Activated CD4-positive, alpha-beta T cell treated with anti-CD3 and anti-CD28 coated beads, Interleukin-2, amount 10 ng/mL, durations not matched to agents 24 days and 14 days (primary cell): ENCODE measurements around the gene HSPA12B. TPM values are rescaled to one million over a fixed set of nuclear protein-coding genes. Genes with fewer than 3 reads are reported as not detected.
A peak's percentile ranks its signal among the peaks of the same experiment; 100 is the strongest.

ENCODE experiments used
- DNase-seq: peaks from one replicate; pipeline ENCODE4 v3.0.0; 2022
- H3K27ac Mint-ChIP-seq: one replicate; pipeline ENCODE4 v1.8.0; 2022; ENCODE audit warnings: mild to moderate bottlenecking, mixed read lengths
- H3K27me3 Mint-ChIP-seq: one replicate; pipeline ENCODE4 v1.8.0; 2022; ENCODE audit warnings: mixed read lengths
- H3K36me3 Mint-ChIP-seq: one replicate; pipeline ENCODE4 v1.8.0; 2022; ENCODE audit warnings: low read depth, mild to moderate bottlenecking, mixed read lengths
- H3K4me1 Mint-ChIP-seq: one replicate; pipeline ENCODE4 v1.8.0; 2021; ENCODE audit warnings: mixed read lengths
- H3K4me3 Mint-ChIP-seq: one replicate; pipeline ENCODE4 v1.8.0; 2022; ENCODE audit warnings: mild to moderate bottlenecking, moderate library complexity, mixed read lengths
- H3K9me3 Mint-ChIP-seq: one replicate; pipeline ENCODE4 v1.8.0; 2021; ENCODE audit warnings: mixed read lengths
- intact Hi-C: fragments of 100-400 bp; cut with micrococcal nuclease; formaldehyde crosslinking; loops from one replicate; pipeline ENCODE4 v1.15.1; 2023
- total RNA-seq: library from RNA; stranded (reverse); gene quantifications from 2 replicates; pipeline ENCODE4 v1.2.3, GENCODE V29; 2022

Gene HSPA12B
- total RNA-seq, 1 donor from 2014 or later: not detected

DNA sequence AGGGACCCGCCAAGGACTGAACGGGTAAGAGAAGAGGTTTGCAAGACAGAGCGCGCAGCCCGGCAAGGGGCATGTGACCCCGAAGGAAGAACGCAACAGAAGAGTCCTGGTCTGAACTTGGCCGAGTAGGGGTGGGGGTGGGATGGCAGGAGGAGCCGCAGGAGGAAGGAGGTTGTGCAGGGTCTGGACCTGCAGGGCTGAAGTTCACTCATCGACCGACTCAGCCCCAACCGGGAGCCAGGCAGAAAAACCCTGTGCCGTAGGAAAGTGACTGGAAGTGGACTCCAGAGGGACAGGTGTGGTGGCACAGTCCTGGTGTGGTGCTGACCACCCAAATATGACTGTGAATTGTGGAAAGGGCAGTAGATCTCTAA lies 19.9 kb downstream of the HSPA12B start:
- H3K36me3 Mint-ChIP-seq: peaks cover 4% of the 10 kb centered on the region
- no peaks in the 10 kb centered on the region for H3K9me3 Mint-ChIP-seq
- intact Hi-C loops: loop anchor here (2.0 to 5.0 kb wide), 2 partner anchors 16 to 70 kb away; partner anchors contain the start of gene AP5S1
- H3K4me3 Mint-ChIP-seq: peak overlapping the region; percentile 19
- peaks cover 2% of the 10 kb centered on the region for H3K27me3 Mint-ChIP-seq
- DNase-seq: no peak
- H3K27ac Mint-ChIP-seq: peak overlapping the region; percentile 45
- peaks cover 8% of the 10 kb centered on the region for H3K4me1 Mint-ChIP-seq

DNA sequence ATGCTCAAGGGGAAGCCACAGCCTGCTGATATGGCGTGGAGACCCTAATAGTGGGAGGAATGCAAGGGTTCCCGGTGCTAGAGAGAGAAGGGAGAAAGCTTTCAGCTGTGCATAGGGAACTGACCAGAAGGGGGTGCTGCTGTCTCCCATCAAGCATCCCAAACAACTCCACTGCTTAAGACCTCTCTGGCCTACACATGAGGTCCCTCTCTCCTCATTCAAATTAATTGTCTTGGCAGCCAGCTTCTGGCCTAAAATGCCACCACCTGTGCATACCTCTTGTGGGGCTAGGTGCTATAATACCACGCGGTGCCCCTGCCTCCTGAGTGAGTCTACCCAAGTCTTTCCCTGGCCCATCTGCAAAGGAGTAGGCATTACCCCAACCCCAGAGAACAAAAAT lies 20.6 kb downstream of the HSPA12B start:
- no peaks in the 10 kb centered on the region for H3K9me3 Mint-ChIP-seq
- H3K4me1 Mint-ChIP-seq: peaks cover 8% of the 10 kb centered on the region
- no peak overlapping the region for H3K27ac Mint-ChIP-seq
- peaks cover 9% of the 10 kb centered on the region for H3K36me3 Mint-ChIP-seq
- no peak overlapping the region for H3K4me3 Mint-ChIP-seq
- intact Hi-C loops: loop anchor here (2.0 to 5.0 kb wide), 2 partner anchors 16 to 69 kb away; partner anchors contain the start of gene AP5S1
- peaks cover 1% of the 10 kb centered on the region for H3K27me3 Mint-ChIP-seq
- peak; percentile 88 for DNase-seq

DNA sequence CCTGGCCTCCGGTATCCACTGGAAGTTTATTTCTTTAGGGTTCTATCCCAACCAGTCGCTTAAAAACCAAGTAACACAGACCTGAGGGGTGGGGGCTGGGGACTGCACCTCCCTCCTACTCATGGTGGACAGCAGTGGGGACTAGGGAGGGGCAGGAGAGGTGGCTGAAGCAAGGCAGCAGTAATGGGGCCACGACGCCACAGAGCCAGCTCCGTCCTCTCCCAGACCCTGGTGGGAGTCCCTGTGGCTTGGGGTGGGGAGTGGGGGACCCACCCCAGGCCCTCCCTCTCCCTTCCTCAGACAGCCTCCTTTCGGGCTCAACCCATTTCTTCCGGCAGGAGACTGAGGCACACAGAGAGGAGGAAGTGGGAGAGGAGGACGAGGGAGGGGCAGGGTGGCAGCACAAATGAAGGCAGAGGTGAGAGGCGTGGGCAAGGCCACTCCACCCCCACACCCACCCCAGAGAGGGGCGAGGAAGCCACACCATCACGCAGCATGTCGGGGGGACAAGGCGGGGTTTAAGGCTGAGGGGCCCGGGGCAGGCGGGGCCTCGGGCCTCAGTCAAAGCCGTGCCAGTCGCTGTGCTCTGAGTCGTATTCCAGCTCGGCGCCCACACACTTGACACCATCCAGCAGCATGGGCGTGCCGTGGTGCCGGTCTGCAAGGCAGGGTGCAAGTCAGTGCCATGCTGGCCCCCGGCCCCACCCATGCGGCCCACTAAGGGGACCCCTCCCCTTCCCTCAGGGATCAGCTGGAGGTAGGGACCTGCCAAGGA lies 21.2 kb downstream of the HSPA12B start:
- H3K4me1 Mint-ChIP-seq: peaks cover 8% of the 10 kb centered on the region
- no peak overlapping the region for H3K27ac Mint-ChIP-seq
- intact Hi-C loops: loop anchor here (2.0 to 5.0 kb wide), 2 partner anchors 15 to 69 kb away; partner anchors contain the start of gene AP5S1

DNA sequence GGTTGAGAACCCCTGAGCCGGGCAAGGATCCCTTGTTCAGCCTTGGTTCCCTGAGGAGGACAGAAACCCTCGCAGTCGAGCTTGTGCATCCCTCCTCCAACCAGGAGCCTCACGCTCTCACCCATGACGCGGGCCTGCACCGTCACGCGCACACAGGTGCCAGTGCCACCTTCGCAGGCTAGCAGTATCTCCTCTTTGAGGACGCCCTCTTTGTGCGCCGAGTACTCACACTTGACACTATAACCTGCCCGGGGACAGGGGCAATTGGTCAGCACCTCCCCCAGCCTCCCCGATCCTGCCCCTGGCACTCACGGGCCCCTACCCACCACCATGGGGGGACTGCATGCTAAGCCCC lies 21.8 kb downstream of the HSPA12B start:
- no peaks in the 10 kb centered on the region for H3K9me3 Mint-ChIP-seq
- no peak for DNase-seq
- no peak overlapping the region for H3K4me3 Mint-ChIP-seq
- peaks cover 8% of the 10 kb centered on the region for H3K4me1 Mint-ChIP-seq
- peaks cover 10% of the 10 kb centered on the region for H3K36me3 Mint-ChIP-seq
- H3K27me3 Mint-ChIP-seq: no peaks in the 10 kb centered on the region
- intact Hi-C loops: loop anchor here (5.0 kb wide), 1 partner anchor 68 kb away; the partner anchor contains the start of gene AP5S1
- no peak overlapping the region for H3K27ac Mint-ChIP-seq

More for the DNA sequence above, 21.2 kb downstream of the HSPA12B start:
- DNase-seq: no peak
- no peak overlapping the region for H3K4me3 Mint-ChIP-seq
- H3K9me3 Mint-ChIP-seq: no peaks in the 10 kb centered on the region
- H3K36me3 Mint-ChIP-seq: peaks cover 10% of the 10 kb centered on the region
- H3K27me3 Mint-ChIP-seq: peaks cover under 1% of the 10 kb centered on the region

DNA sequence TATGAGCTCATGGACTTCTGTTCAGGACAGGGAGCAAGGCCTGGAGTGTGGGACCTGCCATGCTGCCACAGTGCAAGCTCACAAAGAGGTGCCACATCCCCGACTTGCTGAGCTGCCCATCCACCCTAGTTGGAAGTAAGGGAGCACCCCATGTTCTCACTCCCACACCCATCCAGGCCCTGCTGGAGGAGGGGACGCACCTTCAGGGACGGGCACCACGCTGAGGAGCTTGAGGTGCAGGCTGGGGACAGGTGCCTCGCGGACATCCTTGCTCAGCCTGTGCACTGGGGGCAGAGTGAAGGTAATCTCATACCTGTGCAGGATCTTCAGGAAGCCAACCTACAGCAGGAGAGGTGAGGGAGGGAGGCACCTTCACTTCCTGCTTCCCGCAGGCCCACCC lies 22.8 kb downstream of the HSPA12B start:
- Mint-ChIP-seq H3K27me3 (no peaks in the 10 kb centered on the region), H3K27ac (no peak overlapping the region), H3K9me3 (no peaks in the 10 kb centered on the region), H3K4me1 (peaks cover 8% of the 10 kb centered on the region), H3K4me3 (no peak overlapping the region), H3K36me3 (peaks cover 10% of the 10 kb centered on the region)
- intact Hi-C loops: no loop called here
- no peak for DNase-seq

DNA sequence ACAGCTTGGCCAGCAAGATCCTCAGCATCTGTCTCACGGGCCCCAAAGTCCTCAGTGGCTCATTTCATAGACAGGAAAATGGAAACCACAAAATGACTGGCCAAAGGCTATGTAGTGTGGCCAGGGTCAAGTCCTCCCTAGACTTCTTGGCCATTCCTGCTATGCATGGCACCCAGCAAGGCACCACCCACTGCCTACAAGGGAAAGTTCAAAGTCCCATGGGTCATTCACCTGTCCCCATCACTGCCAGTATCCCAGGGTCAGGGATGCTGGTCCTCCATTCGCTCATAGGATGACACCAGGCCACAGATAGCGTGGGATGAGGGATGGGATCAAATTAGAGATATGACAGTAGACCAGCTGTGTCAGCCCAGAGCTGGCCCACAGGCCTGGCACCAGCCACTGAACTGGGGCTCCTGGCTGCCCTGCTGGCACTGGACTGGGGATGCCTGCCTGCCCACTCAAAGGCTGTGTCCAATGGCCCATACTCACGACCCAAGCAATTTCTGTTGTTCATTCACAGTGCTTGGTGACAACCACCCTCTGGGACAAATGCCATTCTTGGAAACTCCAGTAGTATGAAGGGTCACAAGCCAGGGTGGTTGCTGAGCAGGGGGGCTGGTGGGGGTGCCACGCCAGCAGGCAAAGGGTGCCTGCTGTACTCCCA lies 23.5 kb downstream of the HSPA12B start:
- no peaks in the 10 kb centered on the region for H3K9me3 Mint-ChIP-seq
- peaks cover 9% of the 10 kb centered on the region for H3K36me3 Mint-ChIP-seq
- no peak for DNase-seq
- intact Hi-C loops: no loop called here
- no peaks in the 10 kb centered on the region for H3K27me3 Mint-ChIP-seq
- H3K4me1 Mint-ChIP-seq: peaks cover 7% of the 10 kb centered on the region
- H3K4me3 Mint-ChIP-seq: no peak overlapping the region
- H3K27ac Mint-ChIP-seq: no peak overlapping the region

DNA sequence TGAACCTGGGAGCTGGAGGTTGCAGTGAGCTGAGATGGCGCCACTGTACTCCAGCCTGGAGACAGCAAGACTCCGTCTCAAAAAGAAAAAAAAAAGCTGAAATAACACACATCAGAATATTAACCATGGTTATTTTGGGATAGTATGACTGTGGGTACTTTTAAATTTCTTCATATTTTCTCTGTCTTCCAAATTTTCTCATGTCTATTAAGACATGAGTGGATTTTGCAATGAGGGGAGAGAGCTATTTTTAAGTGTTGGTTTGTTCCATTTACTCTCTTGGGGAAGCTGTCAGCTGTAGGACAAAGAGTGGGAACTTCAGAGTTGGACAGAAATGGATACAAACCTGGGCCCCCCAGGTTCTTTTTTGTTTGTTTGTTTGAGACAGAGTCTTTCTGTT lies 24.8 kb downstream of the HSPA12B start:
- Mint-ChIP-seq H3K27ac (no peak overlapping the region), H3K4me1 (peaks cover 4% of the 10 kb centered on the region), H3K27me3 (no peaks in the 10 kb centered on the region), H3K9me3 (no peaks in the 10 kb centered on the region), H3K4me3 (no peak overlapping the region), H3K36me3 (peaks cover 8% of the 10 kb centered on the region)
- intact Hi-C loops: no loop called here
- DNase-seq: no peak

DNA sequence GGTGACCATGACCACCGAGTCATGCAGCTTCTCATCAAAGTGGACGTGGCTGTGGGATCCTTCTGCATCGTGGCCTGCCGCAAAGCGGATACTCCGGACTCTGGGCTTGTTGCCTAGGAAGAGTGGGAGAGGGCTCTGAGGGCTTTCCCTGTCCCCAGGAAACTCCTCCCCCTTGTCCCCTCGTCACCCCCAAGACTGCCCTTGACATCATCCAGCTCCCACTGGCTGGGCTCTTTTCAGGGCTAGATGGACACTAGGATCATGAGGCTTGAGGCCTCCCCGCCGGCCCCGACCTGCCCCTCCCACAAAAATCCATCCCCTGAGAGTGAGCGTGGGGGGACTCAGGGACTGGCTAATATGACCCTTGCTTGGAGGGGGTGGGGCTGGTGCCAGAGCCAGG lies 26.1 kb downstream of the HSPA12B start:
- Mint-ChIP-seq H3K9me3 (no peaks in the 10 kb centered on the region), H3K27me3 (no peaks in the 10 kb centered on the region), H3K27ac (no peak overlapping the region), H3K4me3 (no peak overlapping the region), H3K4me1 (no peaks in the 10 kb centered on the region), H3K36me3 (peaks cover 8% of the 10 kb centered on the region)
- DNase-seq: no peak
- intact Hi-C loops: no loop called here

DNA sequence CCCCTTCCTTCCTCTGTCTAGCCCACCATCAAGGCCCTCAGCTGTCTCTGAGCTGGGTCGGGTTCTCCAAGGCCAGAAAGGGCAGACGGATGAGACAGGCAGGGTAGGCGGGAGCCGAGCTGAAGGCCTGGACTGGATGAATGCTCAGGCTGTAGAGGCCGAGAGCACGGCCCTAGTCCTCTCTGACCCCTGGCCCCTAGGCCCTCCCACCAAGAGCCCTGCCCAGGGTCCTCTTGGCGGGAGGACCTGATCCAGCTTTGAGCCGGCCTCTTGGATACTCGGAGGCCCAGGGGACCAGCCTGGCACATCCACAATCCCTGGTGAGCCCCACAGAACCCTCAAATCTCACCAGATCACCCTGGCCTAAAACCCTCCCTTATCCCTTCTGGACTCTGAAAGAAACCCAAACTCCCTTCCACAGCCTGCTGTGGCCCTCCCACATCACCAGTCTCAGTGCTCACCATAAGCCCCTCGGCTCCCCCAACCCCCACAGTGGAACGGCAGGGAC lies 26.9 kb downstream of the HSPA12B start:
- Mint-ChIP-seq H3K9me3 (no peaks in the 10 kb centered on the region), H3K27me3 (no peaks in the 10 kb centered on the region), H3K4me1 (no peaks in the 10 kb centered on the region), H3K27ac (no peak overlapping the region), H3K4me3 (no peak overlapping the region), H3K36me3 (peaks cover 8% of the 10 kb centered on the region)
- no peak for DNase-seq
- intact Hi-C loops: no loop called here

DNA sequence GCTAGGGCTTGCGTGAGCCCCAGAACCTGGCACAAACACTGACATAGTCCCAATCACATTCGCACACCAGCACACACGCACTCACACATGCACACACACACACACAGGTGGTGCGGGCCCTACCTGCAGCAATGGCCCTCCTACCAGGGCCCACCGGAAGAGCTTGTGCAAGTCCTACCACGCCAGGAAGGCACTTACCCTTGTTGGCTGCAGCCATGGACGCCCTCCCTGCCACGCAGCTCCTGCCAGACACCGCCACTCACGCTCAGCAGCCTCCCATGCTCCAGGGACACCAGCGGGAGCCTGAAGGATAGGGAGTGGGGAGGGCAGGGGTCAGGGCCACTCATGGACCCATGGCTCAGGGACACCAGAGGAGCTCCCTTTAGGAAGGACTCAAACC lies 27.4 kb downstream of the HSPA12B start:
- no peak for DNase-seq
- no peaks in the 10 kb centered on the region for H3K27me3 Mint-ChIP-seq
- H3K4me3 Mint-ChIP-seq: no peak overlapping the region
- no peaks in the 10 kb centered on the region for H3K9me3 Mint-ChIP-seq
- intact Hi-C loops: no loop called here
- no peak overlapping the region for H3K27ac Mint-ChIP-seq
- no peaks in the 10 kb centered on the region for H3K4me1 Mint-ChIP-seq
- peaks cover 8% of the 10 kb centered on the region for H3K36me3 Mint-ChIP-seq

DNA sequence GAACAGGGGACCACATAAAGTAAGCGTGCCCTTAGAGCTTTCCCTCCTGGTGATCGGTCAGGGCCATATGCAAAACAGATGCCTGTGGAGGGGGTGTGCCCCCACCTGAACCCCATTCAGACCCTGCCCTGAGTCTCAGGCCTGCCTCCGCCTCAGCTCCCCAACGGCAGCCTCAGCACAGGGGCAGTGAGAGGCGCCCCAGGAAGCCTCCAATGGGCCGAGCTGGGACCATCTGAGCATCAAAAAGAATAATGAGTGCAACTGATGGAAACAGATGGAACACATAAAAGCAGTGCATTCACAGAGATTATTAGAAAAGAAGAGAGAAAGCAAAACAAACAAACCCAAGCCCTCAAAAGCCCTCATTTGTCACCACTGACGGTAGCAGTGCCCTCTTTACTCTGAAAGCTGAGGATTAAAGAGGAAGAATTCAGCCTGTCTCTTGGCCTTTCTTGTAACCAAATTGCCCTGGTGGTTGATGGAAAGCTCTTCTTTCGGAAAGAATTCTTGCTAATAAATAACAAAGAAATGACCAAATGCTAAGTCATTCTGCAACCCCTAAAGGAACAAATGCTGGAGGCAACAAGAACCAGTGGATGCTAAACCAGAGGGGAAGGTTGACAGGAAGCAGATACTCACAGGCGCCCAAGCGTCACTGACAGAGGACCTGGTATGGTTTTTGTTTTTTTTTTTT lies 28.3 kb downstream of the HSPA12B start:
- H3K27me3 Mint-ChIP-seq: no peaks in the 10 kb centered on the region
- H3K27ac Mint-ChIP-seq: no peak overlapping the region
- peaks cover 8% of the 10 kb centered on the region for H3K36me3 Mint-ChIP-seq
- intact Hi-C loops: no loop called here
- no peak overlapping the region for H3K4me3 Mint-ChIP-seq
- H3K9me3 Mint-ChIP-seq: no peaks in the 10 kb centered on the region
- no peak for DNase-seq
- peaks cover 1% of the 10 kb centered on the region for H3K4me1 Mint-ChIP-seq

DNA sequence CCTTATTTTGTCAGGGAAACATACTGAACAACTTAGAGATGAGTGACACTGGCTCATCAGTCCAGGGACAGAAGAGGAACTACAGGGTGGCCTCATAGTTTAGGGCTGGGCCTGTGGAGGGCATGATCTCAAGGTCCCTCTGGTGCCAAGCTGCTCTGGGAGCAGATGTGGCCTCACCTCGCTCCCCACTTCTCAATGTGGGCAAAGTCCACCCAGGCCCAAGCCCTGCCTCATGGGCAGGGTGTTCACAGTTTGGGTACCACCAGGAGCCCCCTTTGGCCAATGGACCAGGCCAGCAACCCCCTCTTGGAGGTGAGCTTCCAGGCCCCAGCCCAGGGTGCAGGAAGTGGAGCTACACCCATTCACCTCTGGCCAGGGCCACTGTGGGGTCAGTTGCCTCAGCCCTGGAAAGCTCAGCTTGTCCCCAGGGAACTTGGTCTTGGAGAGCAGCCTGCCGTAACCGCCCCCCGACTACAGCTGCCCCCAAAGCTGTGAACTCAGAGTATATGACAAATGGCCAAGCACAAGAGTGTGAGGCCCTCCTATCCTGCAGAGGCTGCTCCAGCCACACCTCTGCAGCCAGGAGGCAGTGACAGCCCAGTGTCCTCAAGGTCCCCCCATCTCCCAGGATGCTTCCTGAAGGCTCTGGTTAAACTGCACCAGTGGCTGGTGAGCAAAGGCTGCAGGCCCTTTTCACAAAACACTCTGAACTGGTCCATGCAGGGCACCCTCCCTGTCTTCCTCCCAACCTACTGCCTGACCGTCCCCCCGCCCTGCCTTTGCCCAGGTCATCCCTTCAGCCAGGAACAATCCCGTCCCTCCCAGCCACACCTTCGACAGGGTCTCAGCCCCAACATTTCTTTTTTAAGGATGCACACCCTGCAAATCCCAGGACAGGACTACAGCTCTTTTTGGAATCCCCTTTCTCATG lies 31.5 kb downstream of the HSPA12B start:
- peaks cover 5% of the 10 kb centered on the region for H3K36me3 Mint-ChIP-seq
- DNase-seq: no peak
- no peak overlapping the region for H3K4me3 Mint-ChIP-seq
- H3K9me3 Mint-ChIP-seq: no peaks in the 10 kb centered on the region
- intact Hi-C loops: no loop called here
- H3K27ac Mint-ChIP-seq: no peak overlapping the region
- peaks cover 19% of the 10 kb centered on the region for H3K4me1 Mint-ChIP-seq
- H3K27me3 Mint-ChIP-seq: no peaks in the 10 kb centered on the region

DNA sequence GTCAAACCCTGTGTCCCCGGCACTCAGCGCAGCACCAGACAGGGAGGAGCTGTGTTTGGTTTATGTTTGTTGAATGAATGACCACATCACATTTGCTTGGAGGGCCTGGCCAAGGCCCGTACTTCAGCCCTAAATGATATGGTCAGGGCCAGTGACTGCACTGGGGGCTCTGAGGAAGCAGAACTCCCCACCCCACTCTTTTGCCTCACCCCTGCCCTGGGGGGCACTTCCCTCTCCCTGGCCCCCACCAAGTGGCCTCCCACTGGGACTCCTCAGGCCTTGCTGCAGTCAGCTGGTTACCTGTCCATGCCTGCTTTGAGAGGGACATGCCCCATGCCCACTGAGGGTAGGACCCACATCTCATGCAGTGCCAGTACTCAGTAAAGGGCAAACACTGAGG lies 32.2 kb downstream of the HSPA12B start:
- intact Hi-C loops: loop anchor here (5.0 kb wide), 1 partner anchor 292 kb away; the partner anchor contains the start of gene ATRN
- H3K4me3 Mint-ChIP-seq: no peak overlapping the region
- H3K9me3 Mint-ChIP-seq: no peaks in the 10 kb centered on the region
- H3K36me3 Mint-ChIP-seq: peaks cover 5% of the 10 kb centered on the region
- H3K27ac Mint-ChIP-seq: no peak overlapping the region
- peaks cover 22% of the 10 kb centered on the region for H3K4me1 Mint-ChIP-seq
- DNase-seq: no peak
- H3K27me3 Mint-ChIP-seq: no peaks in the 10 kb centered on the region
